ENCODE data around the gene ESRRG.

Gene ESRRG

DNA sequence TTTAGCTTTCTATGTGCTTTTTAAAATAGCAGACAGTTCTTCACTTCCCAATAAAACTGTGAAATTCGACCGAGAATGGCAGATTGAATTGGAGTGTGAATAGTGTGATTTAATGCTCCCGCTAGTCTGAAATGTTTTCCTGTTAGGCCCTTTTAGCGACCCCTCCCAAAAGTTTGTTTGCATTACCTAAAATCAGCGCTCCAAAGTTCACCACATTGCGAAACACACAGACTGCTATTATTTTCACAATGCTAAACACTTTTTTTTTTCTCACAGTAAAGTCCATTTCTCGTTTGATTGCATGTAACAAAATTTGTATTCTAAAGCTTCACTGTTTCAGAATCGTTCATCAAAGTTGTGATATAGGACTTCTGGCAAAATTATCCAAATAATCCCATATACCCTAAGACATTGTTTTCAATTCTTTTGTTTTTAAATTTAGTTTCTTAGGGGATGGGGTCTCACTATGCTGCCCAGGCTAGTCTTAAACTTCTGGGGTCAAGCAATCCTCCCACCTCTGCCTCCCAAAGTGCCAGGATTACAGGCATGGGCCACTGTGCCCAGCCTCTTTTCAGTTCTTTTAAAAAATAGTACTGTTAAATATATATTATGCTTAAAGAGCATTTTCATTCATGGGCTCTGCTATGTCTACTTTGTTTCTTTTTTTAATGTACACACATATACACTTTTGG lies 223.5 kb downstream of the ESRRG start:
- DNase-seq: no peak

DNA sequence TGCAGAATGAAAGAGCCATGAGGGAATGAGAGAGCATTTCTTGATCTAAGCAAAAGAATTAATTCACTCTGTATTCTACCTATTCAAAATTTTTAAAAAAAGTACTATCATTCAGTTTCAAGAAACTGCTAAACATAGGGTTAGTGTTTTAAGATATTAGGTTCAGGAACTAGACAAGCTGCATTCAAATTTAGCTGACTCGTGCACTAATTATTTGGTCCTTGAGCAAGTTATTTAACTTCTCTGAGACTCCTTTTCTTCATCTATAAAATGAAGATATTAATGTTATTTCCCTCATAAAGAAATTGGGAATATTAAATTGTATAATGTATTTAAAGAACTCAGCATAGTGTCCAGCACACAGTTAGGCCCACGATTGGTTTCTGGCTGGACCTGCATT lies 225.0 kb downstream of the ESRRG start:
- DNase-seq: no peak

DNA sequence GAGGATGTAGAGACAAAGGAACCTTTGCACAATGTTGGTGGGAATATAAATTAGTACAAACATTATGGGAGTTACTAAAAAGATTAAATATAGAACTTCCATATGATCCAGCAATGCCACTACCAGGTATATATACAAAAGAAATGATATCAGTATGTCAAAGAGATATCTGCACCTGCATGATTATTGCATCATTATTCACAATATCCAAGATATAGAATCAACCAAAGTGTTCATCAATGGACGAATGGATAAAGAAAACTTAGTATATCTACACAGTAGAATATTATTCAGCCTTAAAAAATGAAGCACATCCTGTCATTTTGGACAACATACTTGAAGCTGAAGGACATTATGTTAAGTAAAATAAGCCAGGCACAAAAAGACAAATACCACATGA lies 238.2 kb downstream of the ESRRG start:
- DNase-seq: no peak

DNA sequence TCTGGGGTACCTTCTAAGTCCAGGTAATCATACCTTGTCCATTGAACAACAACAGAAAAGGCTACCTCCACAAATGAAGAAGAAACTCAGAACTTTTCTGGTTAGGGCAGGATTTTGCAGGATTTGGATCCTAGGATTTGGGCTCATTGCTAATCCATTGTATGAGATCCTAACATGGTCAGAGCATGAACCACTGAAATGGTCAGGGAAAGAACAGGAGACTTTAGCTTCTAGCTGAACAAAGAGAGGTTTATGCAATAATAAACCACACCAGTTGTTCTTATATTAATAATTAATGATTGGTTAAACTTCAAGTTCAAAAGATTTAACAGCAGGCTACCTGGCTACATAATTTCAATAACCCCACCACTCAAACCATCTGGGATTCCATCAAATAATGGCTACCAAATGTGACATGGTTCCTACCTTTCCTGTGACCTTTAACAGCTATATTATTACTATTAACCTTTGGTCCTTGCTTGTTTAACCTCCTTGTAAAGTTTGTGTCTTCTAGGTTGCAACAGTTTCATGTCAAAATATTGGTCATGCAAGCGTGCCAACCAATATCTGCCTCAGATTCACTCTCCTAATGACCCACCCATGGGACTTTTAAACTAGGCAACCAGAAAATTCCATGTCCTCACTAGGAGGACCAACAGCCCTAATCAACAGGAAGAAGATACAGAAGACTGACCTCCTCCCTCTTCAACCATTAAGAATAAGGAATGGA lies 239.4 kb downstream of the ESRRG start:
- no peak for DNase-seq

DNA sequence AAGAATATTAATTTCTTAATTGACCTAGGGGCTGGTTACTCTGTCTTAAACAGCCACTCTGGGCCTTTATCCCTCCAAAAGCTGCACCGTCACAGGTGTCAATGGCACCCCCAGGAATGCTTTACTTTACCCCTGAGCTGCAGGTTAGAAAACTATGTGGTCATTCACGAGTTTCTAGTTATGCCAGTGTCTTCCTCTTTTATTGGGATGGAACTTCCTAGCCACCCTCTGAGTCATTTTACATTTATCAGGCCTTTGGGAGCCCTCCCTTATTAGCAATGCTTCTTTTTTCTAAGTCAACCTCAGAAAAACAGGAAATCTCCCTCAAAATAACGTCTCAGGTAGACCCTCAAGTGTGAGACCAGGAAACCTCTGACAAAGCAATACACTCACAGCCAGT lies 240.6 kb downstream of the ESRRG start:
- no peak for DNase-seq

DNA sequence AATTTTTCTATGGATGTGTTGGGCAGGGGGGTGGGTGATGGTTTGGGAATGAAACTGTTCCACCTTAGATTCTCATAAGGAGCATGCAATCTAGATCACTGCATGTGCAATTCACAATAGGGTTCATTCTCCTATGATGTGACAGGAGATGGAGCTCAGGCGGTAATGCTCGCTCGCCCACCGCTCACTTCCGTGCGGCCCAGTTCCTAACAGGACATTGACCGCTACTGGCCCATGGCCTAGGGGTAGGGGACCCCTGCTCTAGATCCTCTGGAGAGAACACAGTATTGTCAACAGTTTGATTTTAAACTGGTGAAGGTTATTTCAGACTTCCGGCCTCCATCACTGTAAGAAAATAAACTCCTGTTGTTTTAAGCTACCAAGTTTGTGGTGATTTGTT lies 245.0 kb downstream of the ESRRG start:
- no peak for DNase-seq

DNA sequence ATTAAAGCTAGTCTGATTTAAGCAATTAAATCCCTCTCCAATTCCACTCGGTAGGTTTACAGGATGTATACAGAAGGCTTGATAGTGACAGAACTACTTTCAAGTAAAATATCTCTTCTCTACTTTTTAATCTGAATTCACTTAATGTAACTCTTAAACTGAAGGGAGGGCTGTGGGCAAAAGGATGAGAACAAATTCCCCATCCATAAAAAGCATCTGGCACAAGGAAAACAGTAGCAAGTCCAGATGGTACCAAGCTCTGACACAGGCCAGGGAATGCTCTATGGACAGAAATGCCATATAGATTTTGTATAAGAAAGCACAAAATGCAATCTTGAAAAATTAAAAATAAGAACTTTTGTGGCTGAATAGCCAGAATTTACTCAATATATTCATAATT lies 246.9 kb downstream of the ESRRG start:
- DNase-seq: no peak

DNA sequence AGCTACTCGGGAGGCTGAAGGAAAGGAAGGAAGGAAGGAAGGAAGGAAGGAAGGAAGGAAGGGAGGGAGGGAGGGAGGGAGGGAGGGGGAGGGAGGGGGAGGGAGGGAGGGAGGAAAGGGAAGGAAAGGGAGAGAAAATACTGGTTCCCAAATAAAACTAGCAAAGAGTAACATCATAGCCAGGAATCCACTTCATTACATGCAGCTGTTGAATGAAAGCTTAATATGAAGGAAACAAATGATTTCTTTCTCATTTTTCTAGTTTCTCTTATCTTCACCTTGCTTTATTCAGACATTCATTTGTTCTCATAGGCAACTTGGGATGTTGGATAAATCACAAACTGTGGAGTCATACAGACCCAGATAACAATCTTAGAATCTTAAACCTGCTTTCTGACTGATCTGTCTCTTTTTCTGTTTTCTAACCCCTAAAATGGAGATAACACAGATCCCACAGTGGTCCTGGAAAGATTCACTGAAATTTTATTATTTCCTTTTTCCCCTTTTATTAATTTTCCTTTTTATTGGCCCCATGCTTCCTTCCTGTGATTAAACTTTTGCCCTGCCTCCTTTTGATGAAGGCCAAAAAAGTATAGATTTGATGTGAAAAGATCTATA lies 247.5 kb downstream of the ESRRG start:
- no peak for DNase-seq

DNA sequence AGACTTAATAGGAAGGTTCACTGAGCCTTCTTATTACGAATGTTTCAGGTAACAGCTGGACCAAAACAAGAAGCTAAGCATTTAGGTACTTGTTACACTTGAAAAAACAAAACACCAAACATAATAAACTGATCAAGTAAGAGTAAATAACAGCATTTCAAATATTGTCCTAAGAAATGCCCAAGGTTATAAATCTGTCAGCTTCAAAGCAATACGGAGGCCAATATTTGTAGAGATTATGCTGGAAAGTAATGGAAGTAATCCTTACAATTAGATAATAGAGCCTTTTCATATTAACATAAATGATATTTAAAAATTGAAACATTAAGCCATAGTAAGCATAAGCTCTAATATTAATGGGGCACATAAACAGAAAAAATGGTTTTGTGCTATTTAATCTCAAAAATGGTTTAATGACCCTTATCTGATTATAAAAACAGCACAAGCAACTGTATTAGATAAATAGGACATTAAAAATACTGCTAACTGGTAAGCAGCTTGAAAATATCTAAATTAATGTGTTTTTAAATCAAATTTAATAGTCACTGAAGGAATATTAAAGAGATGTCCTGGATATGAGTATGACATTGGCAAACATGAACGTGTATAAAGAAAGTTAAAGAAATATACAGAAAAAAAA lies 256.9 kb downstream of the ESRRG start:
- no peak for DNase-seq

DNA sequence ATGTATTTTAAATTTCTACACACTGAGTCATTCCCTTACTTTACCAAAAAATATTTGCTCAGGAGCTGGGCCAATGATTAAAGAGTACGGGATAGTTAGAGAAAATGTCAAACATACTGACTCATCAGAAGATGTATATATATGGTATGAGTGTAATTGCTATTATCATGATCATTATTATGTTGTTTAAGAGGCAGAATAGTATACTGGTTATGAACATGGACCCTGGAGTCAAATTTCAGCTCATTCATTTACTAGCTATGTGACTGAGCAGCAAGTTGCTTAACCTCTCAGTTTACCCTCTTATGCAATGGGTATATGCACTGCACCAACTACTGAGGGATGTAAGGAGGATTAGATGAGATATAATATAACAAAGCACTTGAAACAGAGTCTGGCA lies 258.7 kb downstream of the ESRRG start:
- DNase-seq: no peak

DNA sequence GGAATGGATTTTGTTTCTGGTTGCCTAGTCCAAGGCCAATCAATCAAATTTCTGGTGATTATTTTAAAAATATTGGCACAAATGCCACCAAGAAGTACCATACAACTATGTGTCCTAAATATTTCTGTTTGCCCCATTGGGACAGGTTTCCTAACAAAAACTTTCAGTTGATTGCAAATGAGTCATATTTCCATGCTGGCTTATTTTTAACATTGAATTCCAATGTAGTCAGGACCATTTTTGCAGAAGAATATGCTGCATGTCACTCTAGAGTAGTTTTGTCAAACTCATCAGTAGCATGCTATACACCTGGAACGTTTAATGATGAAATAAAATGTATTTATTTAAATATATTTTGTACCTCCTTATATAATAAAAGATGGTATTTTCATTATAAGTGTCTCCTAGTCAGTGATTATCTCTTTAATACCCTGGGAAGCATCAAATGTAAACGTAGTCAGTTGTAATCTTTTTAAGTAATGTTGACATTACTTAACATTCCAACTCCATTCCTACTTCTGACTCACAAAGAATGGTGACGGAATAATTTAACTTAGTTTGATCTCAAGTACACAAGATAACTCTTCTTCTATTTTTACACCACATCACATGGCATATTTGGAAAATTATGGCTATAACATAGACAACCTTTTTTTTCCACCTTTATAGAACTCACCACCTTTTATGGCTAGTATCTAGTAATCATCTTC lies 261.0 kb downstream of the ESRRG start:
- no peak for DNase-seq

DNA sequence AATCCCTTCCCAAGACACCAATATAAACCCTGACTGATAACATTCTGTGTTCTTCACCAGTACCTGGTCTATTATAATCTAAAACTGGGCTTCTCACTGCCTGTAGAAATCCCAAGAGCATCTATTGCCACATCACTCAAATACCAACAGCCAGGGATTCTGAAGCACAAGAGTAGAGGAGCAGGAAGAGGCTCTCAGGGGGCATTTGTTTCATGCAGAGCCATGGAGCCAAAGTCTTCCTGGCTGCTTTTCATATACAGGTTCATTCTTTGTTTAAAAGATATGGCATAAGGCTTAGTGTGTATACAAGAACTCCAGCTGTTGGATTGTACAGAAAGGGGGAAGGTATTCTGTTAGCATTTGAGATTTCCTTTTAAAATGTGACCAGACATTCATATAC lies 261.8 kb downstream of the ESRRG start:
- no peak for DNase-seq

DNA sequence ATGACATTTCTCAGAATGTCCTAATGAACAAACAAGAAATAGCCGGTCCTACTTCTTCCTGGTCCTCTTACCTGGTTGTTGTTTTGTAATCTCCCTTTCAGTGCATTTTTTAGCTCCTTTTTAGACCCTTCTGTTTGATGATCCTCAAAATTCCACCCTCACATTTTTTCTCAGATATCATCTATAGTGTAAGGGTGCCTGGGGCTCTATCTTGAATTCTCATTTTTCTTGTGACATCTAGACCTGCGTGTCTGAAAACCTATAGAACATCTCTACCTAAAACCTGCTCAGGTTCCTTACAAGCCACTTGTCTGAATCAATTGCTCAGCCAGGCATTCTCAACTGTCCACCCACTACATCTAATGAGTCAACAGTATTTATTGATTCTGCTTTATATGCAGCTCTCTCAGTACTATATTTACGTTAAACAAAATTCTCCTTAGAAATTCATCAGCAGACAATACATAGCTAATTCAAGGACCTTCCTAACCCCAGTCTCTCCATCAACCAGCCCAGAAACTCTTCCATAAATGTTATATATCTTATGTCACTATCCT lies 263.5 kb downstream of the ESRRG start:
- DNase-seq: no peak

DNA sequence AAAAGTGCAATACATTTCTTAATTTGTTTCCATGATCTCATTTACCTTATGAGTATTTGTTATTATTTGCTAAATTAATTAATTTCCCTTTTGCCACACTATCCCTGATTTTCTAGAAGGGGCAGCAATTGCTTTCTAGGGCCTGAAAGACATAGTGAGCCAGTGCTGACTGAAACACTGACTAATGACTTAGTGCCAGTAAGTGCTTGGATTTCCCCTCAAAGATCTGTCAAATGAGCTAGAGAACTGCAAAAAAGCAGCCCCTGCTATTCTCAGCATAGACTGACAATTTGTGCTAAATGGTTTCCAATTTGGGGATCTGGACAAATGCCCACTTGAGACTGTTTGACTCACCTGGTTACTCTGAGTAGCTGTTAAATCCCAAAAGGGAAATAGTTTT lies 264.4 kb downstream of the ESRRG start:
- DNase-seq: no peak

DNA sequence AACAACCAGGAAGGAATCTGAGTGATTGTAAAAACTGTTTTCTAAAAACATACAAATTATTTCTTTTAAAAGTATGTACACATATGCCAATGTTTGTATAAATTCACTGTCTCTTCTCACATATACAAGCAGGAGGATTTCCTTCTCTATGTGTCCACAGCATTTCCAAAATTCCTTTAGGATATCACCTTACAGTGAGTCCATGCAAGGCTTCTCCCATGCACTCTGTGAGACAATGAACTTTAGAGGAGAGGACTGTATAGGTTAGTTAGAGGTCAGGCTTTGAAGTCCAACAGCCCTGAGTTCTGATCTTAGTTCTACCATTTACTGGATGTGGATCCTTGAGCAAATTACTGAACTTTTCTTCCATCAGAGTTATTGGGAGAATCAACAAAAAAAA lies 265.9 kb downstream of the ESRRG start:
- no peak for DNase-seq

DNA sequence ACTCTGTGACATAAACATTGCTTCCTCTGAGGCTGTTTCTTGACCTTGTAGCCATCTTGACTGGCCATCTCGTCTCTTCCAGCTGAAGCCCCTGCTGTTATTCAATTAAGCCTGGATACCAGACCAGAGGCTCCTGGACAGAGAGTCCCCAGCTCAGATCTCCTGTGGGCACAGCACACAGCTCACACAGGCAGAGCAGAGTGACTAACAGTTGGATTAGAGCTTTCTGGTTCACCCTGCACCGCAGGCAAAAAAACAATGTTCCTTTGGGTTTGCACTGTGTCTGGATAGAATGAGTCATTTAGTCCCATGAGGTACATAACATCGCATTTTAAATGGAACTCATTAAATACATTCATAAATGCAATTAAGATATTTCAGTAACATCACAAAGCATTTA lies 266.5 kb downstream of the ESRRG start:
- DNase-seq: no peak

DNA sequence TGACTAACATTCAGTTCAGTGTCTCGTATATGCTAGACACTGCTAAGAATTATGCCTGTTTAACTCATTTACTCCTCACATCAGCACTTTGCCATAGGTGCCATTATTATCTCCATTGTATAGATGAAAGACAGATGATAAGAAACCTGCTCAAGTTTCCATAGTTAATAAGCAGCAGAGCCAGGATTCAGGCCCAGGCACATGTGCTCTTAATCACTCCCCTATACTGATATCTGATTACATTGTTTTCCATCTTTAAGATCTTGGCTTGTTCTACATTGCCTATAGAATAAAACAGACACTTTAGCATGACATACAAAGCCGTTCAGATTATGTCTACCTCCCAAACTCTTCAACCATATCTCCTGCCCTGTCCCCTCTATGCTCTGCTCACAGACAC lies 269.5 kb downstream of the ESRRG start:
- DNase-seq: no peak
